NCI-H2171 treated with DMSO at 0.1 percent for 48 hours (cell line): Measurements from ENCODE around the gene ZNF70.
A peak's percentile ranks its signal among the peaks of the same experiment; 100 is the strongest.

Experiments used
- DNase-seq: peaks from one replicate; lab custom pipeline; 2025; lab: John Stamatoyannopoulos, UW

ZNF70 gene

GRCh38 chr22:23716811-23717801, 33.8 kb downstream of the ZNF70 start:
- peak; percentile 83 for DNase-seq

GRCh38 chr22:23715806-23716375, 35.0 kb downstream of the ZNF70 start:
- DNase-seq: no peak

- DNase-seq: no peak
Measured at GRCh38 chr22:23714596-23715578, 36.0 kb downstream of the ZNF70 start.

GRCh38 chr22:23713696-23714595, 37.0 kb downstream of the ZNF70 start:
- no peak for DNase-seq

- DNase-seq: no peak
Measured at GRCh38 chr22:23712256-23712655, 38.7 kb downstream of the ZNF70 start.

- no peak for DNase-seq
Measured at GRCh38 chr22:23709107-23709506, 41.8 kb downstream of the ZNF70 start.

- DNase-seq: no peak
Measured at GRCh38 chr22:23708270-23708669, 42.6 kb downstream of the ZNF70 start.

GRCh38 chr22:23705358-23705757, 45.6 kb downstream of the ZNF70 start:
- DNase-seq: no peak

- no peak for DNase-seq
Measured at GRCh38 chr22:23704829-23705228, 46.1 kb downstream of the ZNF70 start.

- DNase-seq: no peak
Measured at GRCh38 chr22:23704062-23704461, 46.9 kb downstream of the ZNF70 start.

GRCh38 chr22:23700706-23701105, 50.2 kb downstream of the ZNF70 start:
- no peak for DNase-seq

- DNase-seq: no peak
Measured at GRCh38 chr22:23698673-23699235, 52.2 kb downstream of the ZNF70 start.

GRCh38 chr22:23698094-23698493, 52.8 kb downstream of the ZNF70 start:
- no peak for DNase-seq

GRCh38 chr22:23697031-23697970, 53.6 kb downstream of the ZNF70 start:
- DNase-seq: no peak

GRCh38 chr22:23696326-23696851, 54.5 kb downstream of the ZNF70 start:
- DNase-seq: no peak

GRCh38 chr22:23695571-23696325, 55.2 kb downstream of the ZNF70 start:
- DNase-seq: no peak

- no peak for DNase-seq
Measured at GRCh38 chr22:23695141-23695540, 55.8 kb downstream of the ZNF70 start.

- DNase-seq: no peak
Measured at GRCh38 chr22:23693979-23694680, 56.8 kb downstream of the ZNF70 start.
